Endothelial cell of umbilical vein (primary cell): ENCODE results near the gene PRDM11. TPM values are rescaled to one million over a fixed set of nuclear protein-coding genes. Genes with fewer than 3 reads are reported as not detected.

Source experiments
- BruUV-seq: library from RNA; stranded (reverse); fragments of 400-500 nt; replicated peaks from 2 replicates; lab custom pipeline; 2021; lab: Mats Ljungman, UMichigan
- CTCF ChIA-PET: fragments of 300-600, 350-600 bp; sonication (Branson Sonifier 250); formaldehyde crosslinking; loops from one replicate; lab custom pipeline; 2021; ENCODE audit warnings: antibody characterized with exemption, inconsistent platforms; lab: Charles Lee
- POLR2A ChIA-PET: fragments of 300-600, 350-600 bp; sonication (Branson Sonifier 250); formaldehyde crosslinking; loops from one replicate; lab custom pipeline; 2021; ENCODE audit warnings: antibody characterized with exemption, inconsistent platforms; lab: Charles Lee
- DNase-seq: peaks from one replicate; pipeline ENCODE4 v3.0.0-alpha.2; 2011; ENCODE audit warnings: low read depth, low spot score
- FAIRE-seq: peaks from 2 replicates; lab custom pipeline; 2011; peaks lifted over from hg19 to GRCh38; lab: Jason Lieb, UNC
- H2AFZ ChIP-seq: 2 replicates; pipeline ENCODE4 v1.6.0; 2012; ENCODE audit warnings: low read depth, low read length, control low read depth, inconsistent platforms
- H3K27ac ChIP-seq: 2 replicates; pipeline ENCODE4 v1.5.1; 2011; ENCODE audit warnings: low read depth, mild to moderate bottlenecking, control low read depth, low read length, moderate library complexity; ENCODE audit not compliant: insufficient read depth
- H3K27me3 ChIP-seq, 2 experiments: 2 replicates each; pipeline versions ENCODE4 v1.6.0 to v1.6.1; 2011; ENCODE audit warnings: low read length in 2 of 2, mixed read lengths in 1 of 2; ENCODE audit not compliant: control insufficient read depth in 2 of 2, insufficient read depth in 2 of 2
- H3K36me3 ChIP-seq, 2 experiments: 2 replicates in 1 of 2; 3 replicates in 1 of 2; pipeline ENCODE4 v1.5.1; 2011; ENCODE audit warnings: low read length in 2 of 2, mild to moderate bottlenecking in 1 of 2, moderate library complexity in 1 of 2; ENCODE audit not compliant: control insufficient read depth in 2 of 2, insufficient read depth in 2 of 2; ENCODE audit errors: extremely low read depth in 1 of 2
- H3K4me1 ChIP-seq: 3 replicates; pipeline ENCODE4 v1.5.1; 2011; ENCODE audit warnings: mild to moderate bottlenecking, low read length; ENCODE audit not compliant: control insufficient read depth, insufficient read depth; ENCODE audit errors: extremely low read depth
- H3K4me2 ChIP-seq: 2 replicates; pipeline ENCODE4 v1.6.1; 2011; ENCODE audit warnings: low read length, control low read depth, mixed read lengths; ENCODE audit not compliant: insufficient read depth
- H3K4me3 ChIP-seq, 3 experiments: fragments of 200-600 bp in 1 of 3; sonication (generic), shearing (Covaris generic) in 1 of 3; replicated peaks in 1 of 3; 2 replicates each; pipeline ENCODE4 v1.5.1; 2011 to 2016; ENCODE audit warnings: control low read depth in 3 of 3, low read length in 3 of 3, mild to moderate bottlenecking in 2 of 3, inconsistent platforms in 1 of 3, low read depth in 1 of 3, moderate library complexity in 1 of 3; ENCODE audit not compliant: insufficient read depth in 1 of 3
- H3K79me2 ChIP-seq: 2 replicates; pipeline ENCODE4 v1.6.0; 2012; ENCODE audit warnings: low read length, inconsistent platforms; ENCODE audit not compliant: control insufficient read depth, insufficient read depth
- H3K9ac ChIP-seq: replicated peaks from 2 replicates; pipeline ENCODE3; 2011; ENCODE audit warnings: low read length, control low read depth; ENCODE audit not compliant: insufficient read depth; ENCODE audit errors: extremely low read depth
- H3K9me1 ChIP-seq: replicated peaks from 3 replicates; pipeline ENCODE4 v1.6.0; 2011; ENCODE audit warnings: mild to moderate bottlenecking, low read length; ENCODE audit not compliant: control insufficient read depth, insufficient read depth; ENCODE audit errors: extremely low read depth
- H3K9me3 ChIP-seq: replicated peaks from 2 replicates; pipeline ENCODE4 v1.5.1; 2012; ENCODE audit warnings: low read length, inconsistent platforms; ENCODE audit not compliant: control insufficient read depth, insufficient read depth
- H4K20me1 ChIP-seq: replicated peaks from 2 replicates; pipeline ENCODE3; 2011; ENCODE audit warnings: mild to moderate bottlenecking, low read length; ENCODE audit not compliant: control insufficient read depth, insufficient read depth; ENCODE audit errors: extremely low read depth
- CTCF ChIP-seq, 2 donors: IDR thresholded peaks; 1 replicate in 1 of 2; 2 replicates in 1 of 2; pipeline ENCODE4 v1.5.1; 2011; ENCODE audit warnings: low read length in 2 of 2, mild to moderate bottlenecking in 2 of 2, moderate library complexity in 2 of 2, control low read depth in 1 of 2, inconsistent platforms in 1 of 2, low read depth in 1 of 2; ENCODE audit not compliant: insufficient read depth in 1 of 2; ENCODE audit errors: extremely low read depth in 1 of 2
- EZH2 ChIP-seq: IDR thresholded peaks from 2 replicates; pipeline ENCODE4 v1.6.1; 2012; ENCODE audit warnings: borderline replicate concordance, low read depth, mild to moderate bottlenecking, moderate library complexity, low read length, inconsistent platforms; ENCODE audit not compliant: severe bottlenecking
- FOS ChIP-seq: IDR thresholded peaks from 2 replicates; pipeline ENCODE4 v1.6.1; 2011; ENCODE audit warnings: mild to moderate bottlenecking, low read length, moderate library complexity, borderline replicate concordance; ENCODE audit not compliant: insufficient read depth
- GATA2 ChIP-seq: IDR thresholded peaks from 2 replicates; pipeline ENCODE4 v1.7.0; 2011; ENCODE audit warnings: low read depth, mild to moderate bottlenecking, moderate library complexity, mixed read lengths, low read length; ENCODE audit not compliant: insufficient read length, insufficient read depth
- JUN ChIP-seq: IDR thresholded peaks from 2 replicates; pipeline ENCODE4 v1.6.1; 2011; ENCODE audit warnings: borderline replicate concordance, low read depth; ENCODE audit not compliant: insufficient read length, insufficient read depth
- MAX ChIP-seq: IDR thresholded peaks from 2 replicates; pipeline ENCODE4 v1.6.1; 2011; ENCODE audit not compliant: insufficient read depth, insufficient read length
- MYC ChIP-seq: IDR thresholded peaks from one replicate; pipeline ENCODE4 v1.6.1; 2011; ENCODE audit warnings: mild to moderate bottlenecking, low read depth, low read length
- POLR2A ChIP-seq: IDR thresholded peaks from 2 replicates; pipeline ENCODE4 v1.6.1; 2012; ENCODE audit warnings: low read depth, mild to moderate bottlenecking, control low read depth, low read length
- POLR2AphosphoS5 ChIP-seq: IDR thresholded peaks from 2 replicates; pipeline ENCODE4 v1.6.1; 2012; ENCODE audit warnings: low read depth, mild to moderate bottlenecking, control low read depth, low read length, moderate library complexity; ENCODE audit not compliant: insufficient read depth
- dilution Hi-C: fragments of 300-500 bp; cut with MboI; formaldehyde crosslinking; loops from one replicate; pipeline ENCODE4 v1.15.0; 2019; ENCODE audit warnings: low sequenced_read_pairs; ENCODE audit not compliant: extremely low pct_ligation_motif_present
- intact Hi-C: fragments of 100-400 bp; cut with micrococcal nuclease; formaldehyde crosslinking; loops from one replicate; pipeline ENCODE4 v1.10.0; 2022
- polyA plus RNA-seq, 4 experiments: library from polyadenylated mRNA; depleted of rRNA in 3 of 4; stranded (reverse) in 3 of 4; unstranded in 1 of 4; fragments of >200 nt; gene quantifications; 2 replicates each; pipeline versions ENCODE4 v1.2.1 to v1.2.3, GENCODE V29; 2011 to 2012; ENCODE audit warnings: missing spikeins in 1 of 4
- total RNA-seq: library from RNA; stranded (reverse); gene quantifications from 2 replicates; pipeline ENCODE4 v1.2.3, GENCODE V29; 2021

PRDM11 gene
- total and polyA plus RNA-seq, 2 donors (not counting 3 experiments of a cell fraction or from before 2014, with no cell fraction given), result 6.9 to 14.1 TPM

- Histone ChIP-seq H3K9me3 (no peaks in the 10 kb centered on the region), H3K4me3 (no peak overlapping the region), H3K9ac (no peak overlapping the region), H3K36me3 (no peaks in the 10 kb centered on the region), H3K4me2 (no peak overlapping the region), H3K4me1 (no peaks in the 10 kb centered on the region), H3K9me1 (no peaks in the 10 kb centered on the region), H3K27ac (no peak overlapping the region), H4K20me1 (no peaks in the 10 kb centered on the region), H3K27me3 (no peaks in the 10 kb centered on the region), H2AFZ (no peak overlapping the region), H3K79me2 (no peaks in the 10 kb centered on the region)
- no peak for TF ChIP-seq FOS
- no peak for TF ChIP-seq POLR2AphosphoS5
- TF ChIP-seq EZH2, result no peak
- TF ChIP-seq CTCF (IDR thresholded peaks at IDR 0.05; ENCODE audit: extremely low read depth in 1 of 2, insufficient read depth in 1 of 2, low read depth in 1 of 2, low read length in 2 of 2), result no peak
- no peak for TF ChIP-seq POLR2A
- TF ChIP-seq GATA2, result no peak
- TF ChIP-seq MYC, result no peak
- TF ChIP-seq MAX, result no peak
- TF ChIP-seq JUN, result no peak
- intact Hi-C loops (no loop called here), dilution Hi-C loops (no loop called here)
- FAIRE-seq, result no peak
- DNase-seq, result no peak
- ChIA-PET POLR2A (no interaction called here), CTCF (no interaction called here)
- no TSS peak for BruUV-seq
Measured at GRCh38 chr11:45156201-45156600, 9.8 kb downstream of the PRDM11 start.
